NCI-H748 treated with DMSO at 0.1 percent for 48 hours (cell line): Measurements from ENCODE around the gene ATG14.
"Not testable (repeated sequence)": the region's sequence is repeated elsewhere in the genome, so short reads cannot be mapped to it uniquely, and the experiment has no call there.

Experiments
- DNase-seq: peaks from one replicate; lab custom pipeline; 2025; lab: John Stamatoyannopoulos, UW

ATG14 gene

DNA sequence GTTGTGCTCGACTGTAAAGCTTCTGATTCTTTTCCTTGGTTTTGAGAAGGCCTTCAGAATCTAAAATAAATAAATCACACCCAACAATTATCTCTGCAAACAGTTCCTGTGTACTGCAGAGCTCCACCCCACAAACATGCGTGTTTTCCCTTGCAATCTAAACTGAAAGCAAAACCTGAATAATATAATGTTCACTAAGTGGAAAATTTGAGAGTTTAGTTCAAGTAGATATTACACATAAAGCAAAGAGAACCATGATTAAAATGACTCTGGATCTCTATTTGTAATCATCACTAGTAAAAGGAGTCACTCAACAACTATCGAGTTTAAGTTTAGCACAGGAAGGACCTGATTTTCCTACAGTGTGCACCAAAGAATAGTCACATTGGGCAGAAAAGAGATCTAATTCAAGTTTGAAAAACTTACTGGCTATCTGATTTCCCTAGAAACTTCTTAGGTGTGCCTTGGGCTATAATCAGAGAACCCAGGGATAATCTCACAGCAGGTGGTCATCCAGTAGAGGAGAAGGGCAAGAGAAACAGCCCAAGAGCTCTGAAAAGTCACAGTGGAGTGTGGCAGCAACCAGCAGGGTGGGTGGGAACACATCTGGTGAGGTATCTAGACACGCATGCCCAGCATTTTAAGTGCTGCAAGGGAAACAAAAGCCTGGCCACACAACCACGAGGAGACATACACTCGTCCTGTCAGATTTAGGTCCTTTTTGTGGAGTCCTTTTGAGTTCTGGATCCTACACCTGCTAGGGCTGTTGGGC, 25.4 kb downstream of the ATG14 start:
- peak; percentile 65 for DNase-seq

GRCh38 chr14:55384536-55384935, 27.1 kb downstream of the ATG14 start:
- DNase-seq, result no peak

DNA sequence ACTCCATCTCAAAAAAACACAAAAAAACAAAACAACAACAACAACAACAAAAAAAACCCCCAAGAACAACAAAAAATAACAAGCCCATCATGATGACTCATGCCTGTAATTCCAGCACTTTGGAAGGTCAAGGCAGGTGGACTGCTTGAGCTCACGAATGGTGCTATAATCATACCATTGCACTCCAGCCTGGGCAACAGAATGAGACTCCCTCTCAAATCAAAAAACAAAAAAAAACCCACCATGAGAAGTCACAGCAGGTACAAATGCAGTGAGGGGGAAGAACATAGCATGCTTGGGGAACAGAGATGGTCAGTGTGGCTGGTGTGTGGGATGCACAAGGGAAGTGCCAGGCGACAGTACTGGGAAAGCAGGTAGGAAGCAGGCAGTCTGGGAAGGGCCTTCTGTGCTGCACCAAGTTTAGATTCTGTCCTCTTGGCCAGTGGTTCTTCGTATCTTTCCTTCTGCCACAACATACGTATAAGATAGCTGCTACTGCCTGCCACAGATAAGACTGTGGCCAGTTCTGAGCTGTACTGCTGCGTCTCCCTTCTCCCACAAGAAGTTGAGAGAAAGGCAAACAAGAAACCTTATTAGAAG, 28.0 kb downstream of the ATG14 start:
- DNase-seq, result no peak

DNA sequence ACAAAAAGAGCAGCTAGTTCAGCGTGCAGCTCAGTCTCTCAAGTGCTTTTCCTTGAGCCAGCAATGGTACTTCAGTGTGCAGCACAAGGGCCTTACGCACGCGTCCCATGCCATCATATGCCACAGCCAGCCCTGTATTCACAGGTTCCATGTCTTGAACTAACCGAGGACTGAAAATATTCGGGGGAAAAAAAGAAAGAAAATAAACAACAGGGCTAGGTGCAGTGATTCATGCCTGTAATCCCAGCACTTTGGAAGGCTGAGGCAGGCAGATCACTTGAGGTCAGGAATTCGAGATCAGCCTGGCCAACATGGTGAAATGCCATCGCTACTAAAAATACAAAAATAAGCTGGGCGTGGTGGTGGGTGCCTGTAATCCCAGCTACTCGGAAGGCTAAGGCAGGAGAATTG, 28.6 kb downstream of the ATG14 start:
- not testable (repeated sequence) for DNase-seq

GRCh38 chr14:55382483-55382882, 29.1 kb downstream of the ATG14 start:
- DNase-seq, result no peak

- no peak for DNase-seq
Observed at GRCh38 chr14:55381561-55381960, 30.1 kb downstream of the ATG14 start.

DNA sequence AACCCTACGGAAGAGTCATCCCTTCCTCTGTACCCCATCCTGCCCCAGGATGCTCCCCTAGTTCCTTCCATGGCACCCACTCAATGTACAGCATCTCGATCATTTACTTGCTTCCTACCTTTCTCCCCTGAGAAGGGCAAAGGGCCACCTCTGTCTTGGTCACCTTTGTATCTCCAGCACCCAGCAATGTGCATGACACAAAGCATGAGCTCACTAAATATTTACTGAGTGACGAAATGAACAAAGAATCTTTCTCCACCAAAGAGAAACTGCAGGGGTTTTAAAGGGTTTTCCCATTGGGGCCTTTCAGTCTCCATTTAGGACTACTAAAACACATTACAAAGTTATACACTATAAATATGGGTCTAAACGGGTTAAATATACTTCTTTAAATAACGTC, 30.6 kb downstream of the ATG14 start:
- DNase-seq, result no peak

DNA sequence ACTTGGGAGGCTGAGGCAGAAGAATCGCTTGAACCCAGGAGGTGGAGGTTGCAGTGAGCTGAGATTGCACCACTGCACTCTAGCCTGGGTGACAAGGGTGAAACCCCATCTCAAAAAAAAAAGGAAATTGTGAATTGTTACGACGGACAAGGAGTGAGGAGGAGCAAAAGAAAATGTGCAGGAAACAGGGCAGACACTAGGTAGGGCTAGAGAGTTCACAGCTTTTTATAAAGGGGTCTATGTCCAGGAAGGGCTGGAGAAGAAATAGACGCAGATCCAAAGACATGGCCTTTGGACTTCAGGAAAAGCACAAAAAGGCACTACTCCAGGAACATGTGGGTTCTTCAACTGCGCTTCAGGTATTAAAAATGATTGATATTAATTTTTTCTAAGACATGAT, 34.4 kb downstream of the ATG14 start:
- DNase-seq, result no peak

DNA sequence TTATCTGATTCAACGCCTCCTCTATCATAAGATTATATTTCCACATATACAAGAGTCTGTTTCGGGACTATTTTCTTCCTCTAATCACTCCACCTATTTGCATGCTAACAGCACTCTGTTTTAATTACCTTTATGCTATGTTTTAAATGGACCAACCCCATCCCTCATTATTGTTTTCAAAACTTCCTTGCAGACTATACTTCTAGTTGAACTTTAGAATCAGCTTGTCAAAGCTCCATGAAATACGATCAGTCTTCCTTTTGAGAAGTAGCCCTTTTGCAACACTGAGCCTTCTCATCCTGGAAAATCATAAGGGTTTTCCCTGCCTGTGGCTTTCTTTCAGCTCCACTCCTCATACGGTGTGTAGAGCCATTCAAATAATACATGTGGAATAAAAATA, 36.9 kb downstream of the ATG14 start:
- no peak for DNase-seq

DNA sequence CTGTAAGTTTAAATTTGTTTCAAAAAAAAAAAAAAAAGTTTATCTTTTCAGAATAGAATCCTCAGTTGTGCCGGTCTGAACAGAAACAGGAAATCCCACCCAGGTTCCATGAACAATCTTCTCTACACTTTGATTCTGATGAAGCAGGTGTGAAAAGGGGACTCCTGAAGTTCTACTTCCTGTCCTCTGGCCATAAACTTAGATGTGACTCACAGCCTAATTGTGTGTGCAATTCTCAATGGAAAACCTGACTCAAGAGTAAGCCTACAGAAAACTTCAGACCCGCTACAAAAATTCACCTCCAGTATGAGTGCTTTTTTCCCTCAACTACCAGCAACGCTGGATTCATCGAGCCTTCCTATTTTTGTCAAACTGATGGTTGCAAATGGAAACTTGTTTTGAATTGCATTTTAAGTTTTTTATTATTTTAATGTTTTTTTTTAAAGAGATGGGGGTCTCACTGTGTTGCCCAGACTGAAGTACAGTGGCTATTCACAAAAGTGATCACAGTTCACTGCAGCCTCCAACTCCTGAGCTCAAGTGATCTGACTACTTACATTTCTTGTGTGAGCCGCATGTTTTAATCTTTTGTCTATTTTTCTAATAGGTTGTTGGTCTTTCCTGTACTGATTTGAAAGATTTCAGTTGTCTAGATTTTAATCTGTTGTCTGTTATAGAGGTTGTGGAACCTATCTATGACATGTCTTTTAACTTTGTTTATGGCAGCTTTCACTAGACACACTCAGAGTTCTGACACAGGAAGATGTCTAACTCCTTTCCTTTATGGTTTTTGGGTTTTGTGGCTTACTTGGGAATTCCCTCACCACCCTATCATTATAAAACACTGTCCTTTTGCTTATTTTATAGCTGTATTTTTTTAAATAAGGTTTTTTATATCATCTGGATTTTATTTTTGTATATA, 37.6 kb downstream of the ATG14 start:
- no peak for DNase-seq

DNA sequence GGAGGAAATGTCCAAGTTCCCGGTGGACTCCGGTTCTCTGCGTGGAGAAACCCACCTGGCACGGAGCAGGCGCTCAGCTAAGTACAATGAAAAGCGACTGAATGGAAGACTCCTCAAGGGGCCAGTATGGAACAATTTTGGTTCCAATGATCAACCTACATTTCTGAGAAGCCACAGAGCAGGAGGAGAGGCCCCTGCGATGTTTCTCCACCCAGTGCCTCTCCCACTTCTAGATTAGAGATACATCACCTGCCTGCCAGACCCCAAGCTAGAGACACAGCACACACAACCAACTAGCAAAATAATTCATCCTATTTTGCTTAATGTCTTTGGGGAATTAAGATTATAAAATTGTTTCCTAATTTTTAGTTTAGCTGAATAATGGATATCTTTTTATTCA, 38.8 kb downstream of the ATG14 start:
- no peak for DNase-seq

DNA sequence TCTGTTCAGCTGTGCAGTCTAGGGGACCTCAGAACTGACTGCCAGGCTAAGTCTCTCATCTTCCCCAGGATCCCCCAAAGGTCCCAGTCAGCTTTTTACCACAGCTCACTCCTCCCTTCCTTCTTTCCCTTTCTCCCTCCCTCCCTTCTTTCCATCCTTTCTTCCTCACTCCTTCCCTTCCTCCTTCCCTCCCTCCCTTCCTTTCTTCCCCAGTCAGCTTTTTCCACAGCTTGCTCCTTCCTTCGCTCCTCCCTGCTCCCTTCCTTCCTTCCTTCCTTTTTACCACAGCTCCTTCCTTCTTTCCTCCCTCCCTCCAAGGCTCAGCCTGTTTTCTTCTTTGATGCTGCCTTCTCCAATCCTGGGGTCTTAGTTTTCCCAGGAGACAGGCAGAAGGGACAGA, 39.2 kb downstream of the ATG14 start:
- DNase-seq, result no peak

- DNase-seq, result no peak
Observed at GRCh38 chr14:55370883-55371455, 40.7 kb downstream of the ATG14 start.

- no peak for DNase-seq
Observed at GRCh38 chr14:55366271-55366670, 45.4 kb downstream of the ATG14 start.

DNA sequence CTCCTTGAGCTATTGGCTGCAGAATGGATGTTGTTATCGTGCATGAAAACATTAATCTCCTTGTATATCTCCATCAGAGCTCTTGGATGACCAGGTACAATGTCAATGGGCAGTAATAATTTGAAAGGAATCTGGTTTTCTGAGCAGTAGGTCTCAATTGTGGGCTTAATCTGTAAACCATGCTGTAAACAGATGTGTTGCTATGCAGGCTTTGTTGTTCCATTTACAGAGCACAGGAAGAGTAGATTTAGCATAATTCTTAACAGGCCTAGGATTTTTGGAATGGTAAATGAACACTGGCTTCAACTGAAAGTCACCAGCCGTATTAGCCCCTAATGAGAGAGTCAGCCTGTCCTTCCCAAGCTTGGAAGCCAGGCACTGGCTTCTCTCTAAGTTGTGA, 50.4 kb downstream of the ATG14 start:
- no peak for DNase-seq

DNA sequence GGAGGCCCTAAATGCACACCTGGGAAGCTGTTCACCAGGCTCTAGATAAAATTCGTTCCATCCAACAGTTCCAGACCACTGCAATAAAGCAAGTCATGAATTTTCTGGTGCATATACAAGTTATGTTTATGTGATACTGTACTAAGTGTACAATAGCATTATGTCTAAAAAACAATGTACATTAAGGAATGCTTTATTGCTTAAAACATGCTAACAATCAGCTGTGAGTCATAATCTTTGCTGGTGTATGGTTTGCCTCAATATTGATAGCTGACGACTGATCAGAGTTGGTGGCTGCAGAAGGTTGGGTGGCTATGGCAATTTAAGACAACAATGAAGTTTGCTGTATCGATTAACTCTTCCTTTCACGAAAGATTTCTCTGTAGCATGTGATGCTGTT, 52.3 kb downstream of the ATG14 start:
- DNase-seq, result no peak

- peak; percentile 24 for DNase-seq
Observed at GRCh38 chr14:55356913-55357312, 54.7 kb downstream of the ATG14 start.

GRCh38 chr14:55355922-55356321, 55.7 kb downstream of the ATG14 start:
- no peak for DNase-seq

DNA sequence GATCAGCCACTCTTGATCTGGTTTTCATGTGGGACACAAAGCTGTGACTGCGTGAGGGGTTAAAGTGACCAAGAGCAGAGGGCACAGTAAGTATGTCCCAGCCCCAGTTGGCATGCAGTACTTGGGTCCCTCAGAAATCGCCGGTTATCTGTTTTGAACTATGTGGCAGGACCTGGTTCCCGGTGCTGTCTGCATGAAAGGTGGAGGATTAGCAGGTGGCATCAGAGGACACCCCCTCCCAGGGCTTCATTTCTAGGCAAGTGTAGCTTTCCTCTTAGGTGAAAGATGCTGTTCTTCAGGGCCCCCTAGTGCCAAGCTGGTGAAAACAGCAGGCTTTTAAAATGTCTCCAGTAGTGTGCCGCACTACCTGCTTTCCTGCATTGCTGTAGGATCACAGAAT, 57.1 kb downstream of the ATG14 start:
- DNase-seq, result peak; percentile 78

- no peak for DNase-seq
Observed at GRCh38 chr14:55353686-55354467, 57.8 kb downstream of the ATG14 start.

DNA sequence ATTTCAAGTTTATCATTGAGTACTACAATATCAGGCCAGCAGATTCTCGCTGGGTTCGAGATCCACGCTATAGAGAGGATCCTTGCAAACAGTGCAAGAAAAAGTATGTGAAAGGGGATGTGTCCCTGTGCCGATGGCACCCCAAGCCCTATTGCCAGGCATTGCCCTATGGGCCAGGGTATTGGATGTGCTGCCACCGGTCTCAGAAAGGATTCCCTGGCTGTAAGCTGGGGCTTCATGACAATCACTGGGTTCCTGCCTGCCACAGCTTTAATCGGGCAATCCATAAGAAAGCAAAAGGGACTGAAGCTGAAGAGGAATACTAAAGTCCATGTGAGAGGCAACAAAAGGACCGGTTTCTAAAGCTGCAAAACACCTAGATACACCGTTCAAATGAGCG, 59.4 kb downstream of the ATG14 start:
- no peak for DNase-seq

DNA sequence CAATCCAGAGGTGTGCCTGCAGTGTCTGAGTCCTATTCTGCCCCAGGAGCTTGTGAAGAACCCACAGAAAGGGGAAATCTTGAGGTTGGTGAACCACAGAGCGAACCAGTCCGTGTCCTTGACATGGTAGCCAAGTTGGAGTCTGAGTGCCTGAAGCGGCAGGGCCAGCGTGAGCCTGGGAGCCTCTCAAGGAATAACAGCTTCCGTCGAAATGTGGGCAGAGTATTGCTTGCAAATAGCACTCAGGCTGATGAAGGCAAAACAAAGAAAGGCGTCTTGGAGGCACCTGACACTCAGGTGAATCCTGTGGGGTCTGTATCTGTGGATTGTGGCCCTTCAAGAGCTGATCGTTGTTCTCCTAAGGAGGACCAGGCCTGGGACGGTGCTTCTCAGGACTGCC, 60.5 kb downstream of the ATG14 start:
- no peak for DNase-seq
